Psoas muscle (tissue), 8 donors: ENCODE results near the gene ACTN2. TPM values are rescaled to one million over a fixed set of nuclear protein-coding genes. Genes with fewer than 3 reads are reported as not detected.
A peak's percentile ranks its signal among the peaks of the same experiment; 100 is the strongest.
"Not testable (repeated sequence)": the region's sequence is repeated elsewhere in the genome, so short reads cannot be mapped to it uniquely, and the experiment has no call there.

Experiments used
- ATAC-seq, 4 donors: fragments of 200-7000 bp; cut with Tn5 transposase; one replicate each; pipeline ENCODE4 v1.9.1; 2020; ENCODE audit warnings: moderate library complexity in 3 of 4, mild to moderate bottlenecking in 2 of 4
- DNase-seq, 2 donors: peaks; one replicate each; pipeline ENCODE4 v3.0.0-alpha.2; 2020
- H3K27ac ChIP-seq: fragments of 200-600 bp; one replicate; pipeline ENCODE4 v1.8.0; 2022
- H3K27me3 ChIP-seq, 3 donors: fragments of 200-600 bp in 1 of 3; one replicate each; pipeline versions ENCODE4 v1.6.1 to v1.8.0; 2013 to 2022; ENCODE audit warnings: low read length in 2 of 3, mild to moderate bottlenecking in 2 of 3, moderate library complexity in 1 of 3; ENCODE audit not compliant: insufficient read depth in 3 of 3
- H3K36me3 ChIP-seq, 2 donors: fragments of 200-600 bp in 1 of 2; one replicate each; pipeline versions ENCODE4 v1.6.1 to v1.8.0; 2013 to 2022; ENCODE audit warnings: low read depth in 1 of 2, mild to moderate bottlenecking in 1 of 2, moderate library complexity in 1 of 2; ENCODE audit not compliant: insufficient read depth in 1 of 2
- H3K4me1 ChIP-seq: fragments of 200-600 bp; one replicate; pipeline ENCODE4 v1.8.0; 2022
- H3K4me3 ChIP-seq: fragments of 200-600 bp; one replicate; pipeline ENCODE4 v1.8.0; 2022; ENCODE audit warnings: mild to moderate bottlenecking
- H3K9me3 ChIP-seq: fragments of 200-600 bp; one replicate; pipeline ENCODE4 v1.8.0; 2022
- CTCF ChIP-seq: fragments of 200-600 bp; IDR thresholded peaks from one replicate; pipeline ENCODE4 v1.8.0; 2022; ENCODE audit warnings: antibody characterized with exemption
- WGBS, 3 donors: extraction: QIAGEN DNeasy Blood & Tissue Kit; methylation state at CpG; one replicate each; pipeline versions ENCODE4 v1.1.6 to v1.1.7; 2013; 5-methylcytosine and 5-hydroxymethylcytosine counted together
- intact Hi-C, 2 donors: fragments of 100-400 bp; cut with DNase I; formaldehyde crosslinking; loops; one replicate each; pipeline versions ENCODE4 v1.11.0 to v1.14.2; 2022
- polyA plus RNA-seq, 3 donors: library from polyadenylated mRNA; stranded (reverse); fragments of 200-250 nt; gene quantifications; one replicate each; pipeline ENCODE4 v1.2.3, GENCODE V29; 2013
- total RNA-seq, 4 donors: library from RNA; stranded (reverse); fragmentation: NEBNext Ultra II Directional in 2 of 4; extraction: Animal tissue kit (Norgen Biotek cat#: 25700) in 2 of 4; gene quantifications; one replicate each; pipeline versions ENCODE4 v1.2.1 to v1.2.4, GENCODE V29; 2021 to 2023
- donor health status: healthy with polysubstance abuse.
- donor health status: DM: no; HTN: no; CAD: no; lungs with moderate emphysema.
- donor health status: Bipolar disorder and iron deficiency.
- donor health status: healthy.
- donor health status: DM: yes; HTN: yes; CAD: no.
- donor health status: DM: no; HTN: no; CAD: no.
- donor health status: DM: no; HTN: no; CAD: no.
- donor health status: DM: yes; HTN: yes; CAD: no.

The ACTN2 gene
- total and polyA plus RNA-seq, 7 donors = 792 to 4,645 (median 2,645) TPM

- H3K9me3 ChIP-seq = no peaks in the 10 kb centered on the region
- intact Hi-C loops = loop anchor here in 1 of 2 donors (2.0 to 5.0 kb wide), 2 partner anchors 25 to 38 kb away; no protein-coding TSS in a partner anchor
- DNase-seq = no peak
- H3K27me3 ChIP-seq = no peaks in the 10 kb centered on the region
- no peak for TF ChIP-seq CTCF
- WGBS, 3 donors = 30 to 40% (median 31%) methylated on average over 12 of the region's 12 CpGs
- ATAC-seq = peak; percentile 61 to 80 (median 72)
- no peaks in the 10 kb centered on the region for H3K36me3 ChIP-seq
- peak overlapping the region; percentile 85 for H3K27ac ChIP-seq
- peaks cover 16% of the 10 kb centered on the region for H3K4me1 ChIP-seq
- H3K4me3 ChIP-seq = no peak overlapping the region
Observed at GRCh38 chr1:236659792-236660587, 26.3 kb upstream of the ACTN2 start.

GRCh38 chr1:236663934-236664333, 22.4 kb upstream of the ACTN2 start:
- Histone ChIP-seq H3K36me3 (no peaks in the 10 kb centered on the region), H3K27me3 (no peaks in the 10 kb centered on the region), H3K9me3 (no peaks in the 10 kb centered on the region), H3K27ac (no peak overlapping the region), H3K4me1 (peaks cover 14% of the 10 kb centered on the region), H3K4me3 (no peak overlapping the region)
- DNase-seq (no peak), ATAC-seq (no peak)
- intact Hi-C loops = no loop called here
- WGBS, 3 donors = 67 to 73% (median 71%) methylated on average over 1 of the region's 1 CpG
- no peak for TF ChIP-seq CTCF

GRCh38 chr1:236668909-236669308, 17.4 kb upstream of the ACTN2 start:
- H3K36me3 ChIP-seq, DNase-seq, H3K4me3 ChIP-seq, ATAC-seq, H3K9me3 ChIP-seq, H3K27ac ChIP-seq, H3K4me1 ChIP-seq, intact Hi-C loops, H3K27me3 ChIP-seq: not testable (repeated sequence)
- 93 to 95% (median 94%) methylated on average over 5 of the region's 5 CpGs for WGBS, 3 donors

GRCh38 chr1:236670060-236670459, 16.2 kb upstream of the ACTN2 start:
- TF ChIP-seq CTCF = no peak
- ATAC-seq (no peak), DNase-seq (no peak)
- H3K27me3 ChIP-seq = no peaks in the 10 kb centered on the region
- 68 to 83% (median 70%) methylated on average over 7 of the region's 7 CpGs for WGBS, 3 donors
- no peaks in the 10 kb centered on the region for H3K36me3 ChIP-seq
- H3K4me1 ChIP-seq = peaks cover 5% of the 10 kb centered on the region
- H3K9me3 ChIP-seq = no peaks in the 10 kb centered on the region
- no peak overlapping the region for H3K27ac ChIP-seq
- intact Hi-C loops = no loop called here
- no peak overlapping the region for H3K4me3 ChIP-seq

GRCh38 chr1:236673289-236673919, 12.9 kb upstream of the ACTN2 start:
- Histone ChIP-seq H3K27me3 (no peaks in the 10 kb centered on the region), H3K9me3 (no peaks in the 10 kb centered on the region), H3K36me3 (no peaks in the 10 kb centered on the region), H3K27ac (peak overlapping the region; percentile 56), H3K4me1 (peaks cover 5% of the 10 kb centered on the region), H3K4me3 (peak overlapping the region; percentile 43)
- ATAC-seq (peak; percentile 58 to 89 (median 74)), DNase-seq (no peak)
- 12 to 26% (median 15%) methylated on average over 5 of the region's 5 CpGs for WGBS, 3 donors
- intact Hi-C loops = no loop called here
- TF ChIP-seq CTCF = no peak
